ENCODE data around the gene ENDOV.

The ENDOV gene

DNA sequence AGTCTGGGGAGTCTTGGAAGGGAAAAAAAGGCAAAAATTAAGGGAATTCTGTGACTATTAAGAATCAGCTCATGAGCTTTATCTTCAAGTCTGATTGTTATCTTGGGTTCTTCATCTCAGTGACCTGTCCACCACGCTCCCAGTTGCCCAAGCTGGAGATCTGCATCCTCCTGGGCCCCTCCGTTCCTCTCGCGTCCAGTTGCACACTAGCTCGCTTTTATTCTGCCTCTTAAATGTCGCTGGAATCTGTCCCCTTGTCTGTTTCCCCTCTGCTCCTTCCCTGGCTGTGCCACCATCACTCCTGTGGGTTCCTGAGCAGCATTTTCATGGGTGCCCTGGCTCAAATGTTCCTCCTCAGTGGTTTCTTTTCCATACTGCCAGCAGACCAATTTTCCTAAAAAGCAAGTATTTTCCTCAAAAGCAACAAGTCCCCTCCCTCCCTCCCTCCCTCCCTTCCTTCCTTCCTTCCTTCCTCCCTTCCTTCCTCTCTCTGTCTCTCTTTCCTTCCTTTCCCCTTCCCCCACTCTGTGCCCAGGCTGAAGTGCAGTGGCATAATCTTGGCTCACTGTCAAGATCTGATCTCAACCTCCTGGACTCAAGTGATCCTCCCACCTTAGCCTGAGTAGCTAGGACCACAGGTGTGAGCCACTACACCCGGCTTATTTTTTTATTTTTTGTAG, 1.4 kb downstream of the ENDOV start:
- DNase-seq = no peak

DNA sequence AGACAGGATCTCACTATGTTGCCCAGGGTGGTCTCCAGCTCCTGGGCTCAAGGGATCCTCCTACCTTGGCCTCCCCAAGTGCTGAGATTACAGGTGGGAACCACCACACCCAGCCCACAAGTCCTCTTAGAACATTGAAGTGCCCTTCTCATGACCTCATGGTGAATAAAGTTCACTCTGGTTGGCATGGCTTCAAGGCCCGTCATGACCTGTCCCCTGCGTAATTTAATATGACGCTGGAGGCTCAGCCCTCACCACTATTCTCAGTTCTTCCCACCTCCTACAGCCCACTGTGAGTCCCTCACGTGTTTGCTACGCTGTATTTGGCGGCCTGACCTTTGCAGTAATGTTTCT, 1.9 kb downstream of the ENDOV start:
- DNase-seq = no peak

DNA sequence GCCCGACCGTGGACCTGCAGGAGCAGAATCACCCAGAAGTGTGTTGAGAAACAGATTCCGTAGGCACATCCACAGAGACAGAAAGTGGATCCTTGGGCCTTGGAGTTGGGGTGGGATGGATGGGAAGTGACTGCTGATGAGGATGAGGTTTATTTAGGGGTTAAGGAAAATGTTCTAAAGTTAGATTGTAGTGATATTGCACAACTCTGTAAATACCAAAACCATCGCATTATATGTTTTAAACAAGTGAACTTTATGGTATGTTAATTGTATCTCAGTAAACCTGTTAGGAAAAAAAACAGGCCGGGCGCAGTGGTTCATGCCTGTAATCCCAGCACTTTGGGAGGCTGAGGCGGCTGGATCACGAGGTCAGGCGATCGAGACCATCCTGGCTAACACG, 3.6 kb downstream of the ENDOV start:
- DNase-seq = no peak

DNA sequence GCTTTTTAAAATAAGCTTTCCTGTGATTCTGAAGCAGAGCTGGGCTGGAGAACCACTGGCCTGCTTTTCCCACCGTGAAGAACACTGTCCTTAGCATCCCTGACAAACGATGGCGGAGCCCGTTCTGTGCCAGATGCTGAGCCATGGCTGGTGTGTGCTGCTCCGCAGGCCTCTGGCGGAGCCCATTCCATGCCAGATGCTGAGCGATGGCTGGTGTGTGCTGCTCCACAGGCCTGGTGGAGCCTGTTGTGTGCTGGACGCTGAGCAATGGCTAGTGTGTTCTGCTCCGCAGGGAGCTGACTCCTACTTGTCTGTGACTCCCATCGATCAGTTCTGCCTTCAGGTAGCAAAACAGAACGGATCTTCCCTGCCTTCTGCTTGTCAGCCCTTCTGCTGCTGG, 4.3 kb downstream of the ENDOV start:
- no peak for DNase-seq

DNA sequence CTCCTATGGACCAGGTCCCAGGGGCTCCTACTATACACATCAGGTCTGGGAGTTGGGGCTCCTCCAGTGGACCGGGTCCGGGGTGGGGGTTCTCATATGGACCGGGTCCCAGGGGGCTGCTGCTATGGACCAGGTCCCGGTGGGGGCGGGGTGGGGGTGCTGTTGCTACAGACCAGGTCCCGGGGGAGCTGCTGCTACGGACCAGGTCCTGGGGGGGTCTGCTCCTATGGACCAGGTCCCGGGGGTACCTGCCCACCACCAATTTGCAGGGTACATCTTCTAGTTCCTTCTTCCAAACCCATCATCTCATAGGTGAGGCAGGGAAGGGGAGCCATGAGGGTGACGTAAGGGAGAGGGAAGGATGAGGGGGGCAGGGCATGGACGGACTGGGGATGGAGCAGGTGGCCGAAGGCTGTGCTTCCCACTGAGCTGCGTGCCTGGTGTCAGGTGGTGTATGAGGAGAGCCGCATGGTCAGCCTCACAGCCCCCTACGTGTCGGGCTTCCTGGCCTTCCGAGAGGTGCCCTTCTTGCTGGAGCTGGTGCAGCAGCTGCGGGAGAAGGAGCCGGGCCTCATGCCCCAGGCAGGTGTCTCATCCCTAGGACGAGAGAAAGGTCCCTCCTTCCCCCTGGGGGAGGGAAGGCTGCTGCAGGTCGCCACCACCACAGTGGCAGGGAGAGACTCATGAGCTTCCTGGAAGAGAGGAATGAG, 6.6 kb downstream of the ENDOV start:
- no peak for DNase-seq

DNA sequence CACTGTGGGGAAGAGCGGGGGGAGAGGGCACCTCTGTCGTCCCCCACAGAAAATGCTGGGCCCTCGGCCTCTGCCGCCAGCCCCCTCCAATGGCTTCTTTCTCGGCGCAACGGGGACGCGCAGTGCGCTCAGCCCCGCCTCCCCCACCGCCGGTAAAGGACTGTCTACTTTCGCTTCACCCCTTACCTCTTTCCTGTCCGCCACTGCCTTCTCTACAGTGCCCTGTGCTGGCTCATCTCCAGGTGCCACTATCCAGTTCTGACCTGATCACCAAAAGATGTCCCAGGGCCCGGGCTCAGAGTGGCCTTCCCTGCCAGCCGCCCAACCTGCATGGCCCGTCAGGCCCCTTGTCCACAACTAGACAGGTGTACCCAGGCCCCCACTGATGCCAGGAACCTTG, 7.3 kb downstream of the ENDOV start:
- DNase-seq = no peak

DNA sequence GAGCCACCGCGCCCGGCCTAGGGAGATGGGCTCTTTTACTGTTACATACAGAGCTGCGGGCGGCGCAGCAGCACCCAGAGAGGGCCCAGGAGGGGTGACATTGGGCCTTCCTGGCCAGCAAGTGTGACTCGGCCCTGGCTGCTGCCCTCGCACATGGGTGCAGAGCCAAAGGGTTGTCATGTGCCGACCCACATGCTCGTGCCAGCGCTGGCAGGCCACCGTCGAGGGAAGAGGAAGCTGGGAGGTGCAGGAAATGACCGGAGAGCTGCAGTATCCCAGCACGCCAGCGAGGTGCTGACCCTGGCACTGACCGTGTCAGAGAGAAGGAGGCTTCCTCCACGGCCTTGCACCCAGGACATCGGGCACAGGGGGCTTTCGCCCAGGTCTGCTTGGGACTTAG, 8.0 kb downstream of the ENDOV start:
- no peak for DNase-seq

DNA sequence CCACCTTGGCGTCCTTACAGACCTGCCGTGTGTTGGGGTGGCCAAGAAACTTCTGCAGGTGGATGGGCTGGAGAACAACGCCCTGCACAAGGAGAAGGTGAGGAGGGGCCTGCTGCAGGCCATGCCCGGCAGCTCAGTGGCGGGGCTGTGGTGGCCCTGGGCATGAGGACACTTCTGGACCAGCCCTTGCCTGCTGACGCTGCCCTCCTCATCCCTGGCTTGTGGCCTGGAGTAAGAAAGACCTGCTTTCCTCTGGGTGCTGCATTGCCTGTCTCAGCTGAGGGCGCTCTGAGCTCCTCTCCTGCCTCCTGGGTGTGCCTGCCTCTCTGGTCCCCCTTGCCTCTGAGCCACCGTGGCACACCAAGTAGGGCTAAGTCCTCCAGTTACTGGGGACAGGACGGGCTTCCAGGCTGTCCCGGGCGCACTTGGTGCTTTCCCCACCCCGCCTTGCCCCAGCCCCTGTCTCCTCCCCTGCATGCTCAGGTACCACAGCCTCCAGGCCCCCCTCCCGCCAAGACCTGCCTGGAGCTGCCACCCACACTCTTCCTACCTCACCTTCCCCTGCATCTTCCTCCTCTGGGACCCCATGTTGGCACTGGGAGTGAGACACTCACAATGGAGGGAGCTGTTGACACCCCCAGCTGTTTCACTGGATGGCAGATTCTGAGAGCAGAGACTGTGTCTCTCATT, 8.7 kb downstream of the ENDOV start:
- DNase-seq = no peak

DNA sequence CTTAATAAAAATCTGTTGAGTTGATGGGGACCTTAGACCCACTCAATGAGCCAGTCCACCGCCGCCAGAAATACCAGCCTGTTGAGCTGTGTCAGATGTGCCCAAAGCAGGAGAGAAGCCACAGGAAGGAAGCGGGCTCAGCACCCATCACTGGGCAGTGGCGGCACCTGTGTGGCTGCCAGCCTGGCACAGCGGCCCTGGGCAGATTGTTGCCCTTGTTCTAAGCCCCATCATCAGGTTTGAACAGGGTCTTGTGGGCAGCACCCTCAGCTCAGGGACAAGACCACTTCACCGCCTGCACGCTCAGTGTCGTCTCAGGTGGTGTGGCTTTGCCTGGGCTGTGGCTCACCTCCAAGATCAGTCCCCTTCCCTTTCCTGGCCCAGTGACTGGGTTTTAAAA, 9.3 kb downstream of the ENDOV start:
- no peak for DNase-seq

DNA sequence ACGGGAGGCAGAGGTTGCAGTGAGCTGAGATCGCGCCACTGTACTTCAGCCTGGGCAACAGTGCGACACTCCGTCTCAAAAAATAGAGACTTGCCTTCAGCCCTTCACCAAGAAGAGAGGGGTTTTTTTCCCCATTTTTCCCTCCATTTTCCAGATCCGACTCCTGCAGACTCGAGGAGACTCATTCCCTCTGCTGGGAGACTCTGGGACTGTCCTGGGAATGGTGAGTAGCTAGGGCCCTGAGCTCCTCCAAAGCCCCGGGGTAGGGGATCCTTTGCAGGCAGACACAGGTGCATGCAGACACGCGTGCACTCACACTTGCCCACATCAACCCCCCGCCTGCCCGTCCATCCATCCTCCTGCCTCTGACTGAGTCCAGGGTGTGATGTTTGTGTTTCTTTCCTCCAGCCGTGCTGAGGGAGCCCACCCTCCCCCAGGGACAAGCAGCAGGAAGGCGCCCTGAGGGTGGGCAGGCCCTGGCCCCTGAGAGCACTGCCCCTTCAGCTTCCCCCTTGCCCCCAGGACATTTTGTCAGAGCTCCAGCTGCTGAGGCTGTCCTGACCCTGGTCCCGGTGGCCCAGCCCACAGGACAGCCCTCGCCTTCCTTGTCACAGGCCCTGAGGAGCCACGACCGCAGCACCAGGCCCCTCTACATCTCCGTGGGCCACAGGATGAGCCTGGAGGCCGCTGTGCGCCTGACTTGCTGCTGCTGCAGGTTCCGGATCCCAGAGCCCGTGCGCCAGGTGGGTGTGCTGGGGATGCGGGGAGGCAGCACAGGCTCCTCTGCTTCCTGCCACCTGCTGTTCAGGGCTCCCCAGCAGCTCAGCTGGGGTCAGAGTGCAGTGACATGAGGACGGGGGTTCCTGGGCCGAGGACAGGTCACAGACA, 10.2 kb downstream of the ENDOV start:
- DNase-seq = no peak

DNA sequence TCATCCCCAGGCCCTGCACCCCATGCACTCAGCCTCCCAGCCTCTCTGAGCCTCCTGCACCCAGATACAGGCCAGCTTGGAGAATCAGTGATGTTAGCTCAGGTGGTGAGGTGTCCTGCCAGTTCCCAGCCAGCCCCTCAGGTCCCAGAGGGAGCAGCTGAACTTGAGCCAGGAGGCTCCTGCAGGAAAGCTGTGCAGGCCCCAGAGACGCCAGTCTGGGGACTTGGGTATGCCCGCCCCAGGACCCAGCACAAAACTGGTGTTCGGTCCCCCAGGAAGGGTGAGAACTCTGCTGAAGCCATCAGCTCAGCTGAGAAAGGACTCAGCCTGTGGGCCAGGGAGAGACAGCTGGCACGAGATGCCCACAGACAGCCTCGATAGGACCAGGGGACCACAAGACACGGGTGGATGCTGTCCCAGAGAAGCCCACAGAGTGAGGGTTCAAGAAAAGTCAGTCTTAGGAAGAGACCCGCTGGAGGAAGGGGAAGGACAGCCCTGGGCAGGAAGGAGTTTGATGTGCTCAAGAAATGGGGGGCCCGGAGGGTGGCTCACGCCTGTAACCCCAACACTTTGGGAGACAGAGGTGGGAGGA, 11.0 kb downstream of the ENDOV start:
- no peak for DNase-seq

DNA sequence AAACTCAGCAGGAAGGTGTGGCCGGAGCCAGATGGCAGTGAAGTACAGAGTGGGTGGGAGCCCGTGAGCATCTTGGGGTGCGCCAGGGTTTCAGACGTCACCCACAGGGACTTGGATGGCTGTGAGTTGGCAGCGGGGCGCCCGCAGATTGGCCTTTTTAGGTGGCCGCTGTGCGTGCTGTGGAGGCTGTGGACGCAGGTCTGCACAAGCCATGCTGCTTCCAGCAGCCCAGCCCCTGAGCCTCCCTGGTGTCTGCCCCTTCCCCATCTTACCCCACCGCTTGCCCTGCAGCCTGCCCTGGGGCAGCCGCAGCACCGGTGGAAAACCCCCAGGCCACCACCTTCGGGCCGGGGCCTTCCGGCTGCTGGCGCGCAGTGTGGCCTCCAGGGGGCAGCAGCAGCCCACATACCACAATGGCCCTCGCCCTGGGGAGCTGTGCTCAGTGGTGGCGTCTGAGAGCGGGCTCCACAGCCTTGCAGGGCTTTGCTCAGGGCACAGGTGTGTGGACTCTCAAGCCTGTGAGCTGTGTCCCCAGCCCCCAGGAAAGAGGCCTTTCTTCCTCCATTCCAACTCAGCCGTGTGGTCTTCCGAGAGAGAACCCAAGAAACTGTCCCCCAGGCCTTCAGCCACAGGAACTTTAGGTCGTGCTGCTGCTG, 11.8 kb downstream of the ENDOV start:
- DNase-seq = peak; percentile 48

DNA sequence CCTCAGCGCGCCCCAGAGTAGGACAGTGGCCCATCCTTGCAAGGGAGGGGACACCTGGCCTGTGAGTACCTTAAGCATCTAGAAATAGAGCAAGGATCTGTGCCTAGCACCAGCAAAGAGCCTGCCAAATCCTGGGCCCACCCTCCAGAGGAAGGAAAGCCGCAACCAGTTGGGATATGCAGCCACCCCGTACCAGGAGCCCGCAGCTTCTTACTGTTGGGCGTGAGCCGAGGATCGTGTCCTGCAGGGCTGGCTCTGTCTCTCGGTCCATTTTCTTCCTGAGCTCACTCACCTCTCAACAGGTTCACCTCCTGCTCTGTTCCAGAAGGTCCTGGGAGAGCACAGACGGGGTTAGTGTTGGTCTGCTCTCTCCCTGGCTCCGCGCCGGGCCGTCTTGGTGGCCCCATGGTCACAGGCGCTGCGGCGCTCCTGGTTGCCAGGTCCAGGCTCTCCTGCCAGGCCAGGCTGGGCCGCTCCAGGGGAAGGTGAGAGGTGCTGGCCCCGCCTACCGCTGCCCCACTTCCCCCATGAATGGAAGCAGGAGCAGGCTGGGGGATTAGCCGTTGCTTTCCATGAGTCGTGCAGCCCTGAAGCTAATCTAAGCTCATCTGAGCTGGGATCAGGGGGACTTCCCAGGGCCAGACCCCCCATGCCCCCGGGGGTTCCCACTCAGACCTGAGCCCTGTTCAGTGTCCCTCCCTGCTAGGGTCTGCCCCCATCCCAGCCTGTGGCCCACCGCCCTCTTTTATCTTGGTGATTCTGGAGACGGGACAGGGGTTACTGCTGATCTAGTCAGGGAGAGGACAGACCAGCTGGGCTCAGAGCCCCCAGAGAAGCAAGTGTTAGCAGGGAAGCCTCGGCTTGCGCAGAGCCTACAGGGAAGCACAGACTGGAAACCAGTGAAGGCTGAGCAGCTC, 12.7 kb downstream of the ENDOV start:
- DNase-seq = no peak

DNA sequence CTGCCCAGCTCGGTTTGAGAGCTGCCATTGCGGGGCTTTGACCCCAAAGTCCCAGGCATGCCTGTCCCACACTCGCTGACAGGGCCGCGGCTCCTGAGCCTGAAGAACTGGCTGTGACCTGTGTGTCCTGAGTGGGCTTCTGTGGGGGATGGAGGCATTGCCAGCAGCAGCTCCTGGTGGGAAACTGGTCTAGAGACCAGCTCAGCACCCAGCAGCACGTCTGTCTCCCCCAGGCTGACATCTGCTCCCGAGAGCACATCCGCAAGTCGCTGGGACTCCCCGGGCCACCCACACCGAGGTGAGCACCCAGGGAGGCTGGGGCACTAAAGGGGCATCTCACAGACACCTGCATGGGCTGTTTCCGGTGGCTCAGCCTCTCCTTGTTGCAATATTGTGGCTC, 13.4 kb downstream of the ENDOV start:
- no peak for DNase-seq

DNA sequence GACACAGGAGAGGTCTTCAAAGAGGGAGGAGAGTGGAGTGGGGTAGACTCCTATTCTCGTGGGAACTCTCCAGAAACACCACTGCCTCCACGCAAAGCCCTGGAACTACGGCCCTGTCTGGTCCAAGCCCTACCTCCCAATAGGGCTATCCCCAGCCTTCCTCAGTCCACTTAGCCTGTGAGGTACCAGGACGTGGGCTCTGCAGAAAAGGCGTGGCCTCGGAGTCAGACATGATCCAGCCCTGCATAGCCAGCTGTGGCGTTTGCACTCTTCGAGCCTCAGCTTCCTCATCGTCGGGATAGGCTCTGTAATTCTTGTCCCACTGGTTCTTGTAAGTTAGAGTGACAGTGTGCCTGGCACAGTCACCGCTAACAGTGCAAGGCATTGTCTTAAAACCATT, 13.8 kb downstream of the ENDOV start:
- no peak for DNase-seq

DNA sequence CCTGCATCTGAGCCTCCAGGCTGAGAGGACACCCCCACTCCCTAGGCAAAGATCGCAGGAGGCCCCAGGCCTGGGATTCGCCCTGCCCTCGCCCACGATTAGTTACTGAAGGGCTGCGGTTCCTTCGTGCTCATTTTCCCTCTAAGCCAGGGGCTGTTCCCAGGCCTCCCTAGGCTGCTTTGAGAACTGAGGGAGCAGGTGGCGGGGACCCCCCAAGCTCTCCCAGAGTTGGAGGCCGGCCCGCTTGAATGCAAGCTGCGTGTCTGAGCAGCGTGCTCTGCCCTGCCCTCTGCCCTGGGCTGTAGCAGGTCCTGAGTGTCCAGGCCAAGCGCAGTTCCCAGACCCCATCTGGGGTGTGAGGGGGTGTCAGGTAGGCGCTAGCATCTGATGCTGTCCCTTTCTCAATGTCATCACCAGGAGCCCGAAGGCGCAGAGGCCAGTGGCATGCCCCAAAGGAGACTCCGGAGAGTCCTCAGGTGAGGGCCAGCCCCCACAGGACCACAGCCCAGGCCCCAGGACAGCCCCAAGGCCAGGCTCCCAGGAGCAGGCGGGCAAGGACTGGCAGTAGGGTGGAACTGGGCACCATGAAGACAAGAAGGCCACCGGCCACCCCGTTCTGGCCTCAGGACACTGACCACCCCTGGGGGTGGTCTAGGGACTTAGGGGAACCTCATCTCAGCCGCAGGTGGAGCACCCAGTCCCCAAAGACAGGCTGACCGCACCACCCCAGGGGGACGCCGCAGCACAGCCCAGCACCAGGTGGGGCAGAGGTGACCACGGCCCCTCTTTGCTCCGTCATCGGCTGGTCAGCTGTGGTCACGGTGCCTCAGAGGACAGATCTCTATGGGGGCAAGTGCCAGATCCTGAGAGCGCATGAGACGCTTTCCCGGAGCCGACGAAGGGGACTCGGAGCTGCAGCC, 14.6 kb downstream of the ENDOV start:
- DNase-seq = no peak

DNA sequence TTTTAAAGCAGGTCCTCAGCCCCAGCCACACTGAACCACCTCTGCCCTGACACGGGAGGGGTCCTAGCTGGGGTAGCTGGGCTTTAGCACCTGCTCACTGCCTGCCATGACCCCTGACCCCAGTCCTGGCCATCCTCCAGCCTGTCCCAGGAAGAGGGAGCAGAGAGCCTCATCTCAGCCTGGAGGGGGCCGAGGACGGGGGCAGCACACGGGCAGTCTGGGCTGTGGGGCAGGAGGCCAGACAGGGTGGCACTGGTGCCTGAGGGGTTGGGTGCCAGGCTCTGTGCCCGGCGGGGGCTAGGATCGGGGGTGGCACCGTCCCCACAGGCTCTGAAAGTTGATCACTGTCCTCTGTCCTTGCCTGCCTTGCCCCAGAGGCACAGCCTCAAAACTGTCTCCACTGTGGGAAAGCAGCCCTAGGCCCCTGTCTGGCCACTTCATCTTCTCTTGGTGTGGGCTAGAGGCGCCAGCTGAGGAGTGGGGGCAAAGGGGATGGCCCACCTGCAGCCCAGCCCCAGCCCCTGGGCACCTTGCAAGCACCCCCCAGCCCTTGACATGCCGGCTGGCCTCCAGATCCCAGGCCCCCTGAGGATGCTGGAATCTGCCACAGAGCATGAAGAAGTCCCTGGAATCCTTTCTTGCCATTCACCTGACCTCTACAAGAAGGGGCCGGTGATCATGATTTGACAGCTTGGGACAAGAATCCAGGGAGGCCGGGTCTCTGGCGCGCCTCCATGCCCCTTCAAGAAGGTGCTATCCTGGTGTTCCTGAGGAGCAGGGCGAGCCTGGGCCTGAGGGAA, 15.7 kb downstream of the ENDOV start:
- no peak for DNase-seq

DNA sequence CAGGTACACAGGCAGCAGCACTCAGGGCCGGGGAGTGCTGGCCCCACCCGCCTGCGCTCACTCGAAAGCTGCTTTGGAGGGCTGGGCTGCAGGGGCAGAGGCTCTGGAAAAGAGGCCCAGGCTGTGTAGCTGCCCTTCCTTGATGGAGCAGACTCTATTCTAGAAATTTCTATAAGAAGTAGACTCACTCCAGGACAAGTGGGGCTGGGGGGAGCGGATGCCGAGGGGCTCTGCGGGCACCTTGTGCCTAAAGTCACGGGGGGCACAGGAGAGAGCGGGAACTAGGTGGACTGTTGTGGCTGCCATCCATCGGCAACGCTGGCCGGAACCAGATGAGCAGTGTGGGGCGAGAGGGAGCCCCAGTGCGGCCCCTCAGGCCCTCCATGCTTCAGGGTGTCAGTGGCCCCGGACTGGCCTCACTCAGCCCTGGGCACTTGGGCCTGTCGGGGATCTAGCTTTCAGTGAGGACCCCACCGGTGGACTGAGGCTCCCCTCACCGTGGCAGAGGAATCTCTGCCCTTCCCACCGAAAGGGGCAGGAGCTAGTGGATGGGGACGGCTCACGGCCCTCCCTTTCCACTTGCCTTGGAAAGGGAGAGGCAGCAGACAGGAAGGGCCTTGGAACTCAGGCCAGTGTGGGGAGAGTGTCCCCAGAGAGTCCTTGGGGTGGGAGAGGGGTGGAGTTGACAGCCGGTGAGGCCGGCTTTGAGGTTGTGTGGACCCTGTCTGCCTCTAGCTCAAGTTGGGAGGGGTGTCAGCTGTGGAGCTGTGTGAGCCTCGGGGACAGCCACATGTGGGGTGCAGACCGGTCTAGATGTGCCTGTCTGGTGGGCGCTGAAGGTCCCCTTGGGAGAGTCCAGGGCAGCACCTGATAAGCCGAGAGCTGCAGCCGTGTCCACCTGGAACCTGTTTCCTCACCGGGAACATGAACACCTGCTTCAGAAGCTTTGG, 16.6 kb downstream of the ENDOV start:
- no peak for DNase-seq
